Left cardiac atrium (tissue), 4 donors: ENCODE data around the gene IL17D. TPM values are rescaled to one million over a fixed set of nuclear protein-coding genes. Genes with fewer than 3 reads are reported as not detected.
"Not testable (repeated sequence)": the region's sequence is repeated elsewhere in the genome, so short reads cannot be mapped to it uniquely, and the experiment has no call there.

Experiments used
- ATAC-seq, 2 donors: fragments of 200-7000 bp; cut with Tn5 transposase; one replicate each; pipeline ENCODE4 v1.9.1; 2020; ENCODE audit warnings: mild to moderate bottlenecking in 2 of 2, moderate library complexity in 2 of 2
- DNase-seq: peaks from one replicate; pipeline ENCODE4 v3.0.0-alpha.2; 2020
- intact Hi-C, 2 donors: fragments of 100-400 bp; cut with DNase I; formaldehyde crosslinking; loops; one replicate each; pipeline versions ENCODE4 v1.14.1 to v1.15.1; 2022 to 2023
- total RNA-seq, 2 donors: library from RNA; stranded (reverse); fragmentation: NEBNext Ultra II Directional; extraction: Animal tissue kit (Norgen Biotek cat#: 25700); gene quantifications; one replicate each; pipeline ENCODE4 v1.2.1, GENCODE V29; 2021
- donor health status: DM: no; HTN: yes; CAD: no.
- donor health status: DM: no; HTN: yes; CAD: no; lungs with severe emphysema.
- donor health status: DM: yes; HTN: yes; CAD: no.
- donor health status: Dilated cardiomyopathy.

The IL17D gene
- total RNA-seq, 2 donors from 2014 or later, result 1.8 to 3.2 TPM

DNA sequence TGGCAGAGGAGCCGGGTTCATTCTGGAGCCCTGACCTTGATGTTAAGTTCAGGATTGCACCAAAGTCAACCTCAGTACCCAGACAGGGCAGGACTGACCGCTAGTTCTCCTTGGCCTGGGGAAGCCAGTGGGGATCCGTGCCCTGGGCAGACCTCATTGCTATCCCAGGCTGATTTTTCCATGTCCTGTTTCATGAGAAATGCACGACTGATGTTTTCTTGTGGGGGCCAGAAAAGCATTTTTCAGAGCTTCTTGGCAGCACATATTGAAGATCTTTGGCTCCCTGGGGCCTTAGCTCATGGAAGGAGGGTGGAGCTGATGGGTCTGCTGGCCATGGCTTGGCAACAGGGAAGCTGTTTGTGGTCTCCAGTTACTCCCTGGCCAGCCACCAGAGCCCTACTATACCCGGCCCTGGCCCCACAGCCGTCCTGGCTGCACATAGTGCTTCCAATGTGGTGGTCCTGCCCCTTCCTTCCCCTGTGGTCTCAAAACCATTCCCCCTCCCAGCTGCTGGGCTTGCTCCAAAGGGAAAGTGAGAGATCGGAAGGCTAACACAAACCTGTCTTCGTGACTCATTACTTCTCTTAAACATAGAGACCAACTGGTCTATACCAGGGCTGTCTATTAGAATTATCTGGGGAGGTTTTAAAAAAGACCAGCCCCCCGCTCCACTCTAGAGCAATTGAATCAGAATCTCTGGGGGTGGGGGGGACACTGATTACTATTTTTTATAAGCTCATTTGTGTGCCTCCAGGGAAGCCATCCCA, 11.2 kb downstream of the IL17D start:
- intact Hi-C loops, result loop anchor here (5.0 to 10.0 kb wide), 3 partner anchors 113 to 220 kb away; no protein-coding TSS in a partner anchor
- peak; percentile 75 to 76 for ATAC-seq
- peak; percentile 77 for DNase-seq

DNA sequence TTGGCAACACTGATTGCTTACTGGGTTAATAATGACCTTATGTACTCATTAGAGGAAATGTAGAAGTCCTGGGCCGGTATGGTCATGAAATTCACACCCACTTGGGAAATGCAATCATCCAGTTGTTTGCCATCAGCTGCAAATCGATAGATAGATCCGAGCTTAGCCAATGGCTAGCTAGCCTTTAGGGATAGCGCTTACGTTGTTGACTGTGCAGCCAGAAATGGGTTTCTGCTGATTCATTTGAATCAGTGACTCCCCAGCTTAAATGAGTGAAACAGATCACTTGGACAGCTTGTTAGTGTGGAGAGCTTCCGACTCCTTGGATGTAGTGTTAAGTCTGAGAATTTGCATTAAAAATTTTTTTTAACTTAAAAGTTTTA, 11.8 kb downstream of the IL17D start:
- ATAC-seq (no peak), DNase-seq (no peak)
- intact Hi-C loops, result loop anchor here in 1 of 2 donors (10.0 kb wide), 1 partner anchor 221 kb away; no protein-coding TSS in a partner anchor

DNA sequence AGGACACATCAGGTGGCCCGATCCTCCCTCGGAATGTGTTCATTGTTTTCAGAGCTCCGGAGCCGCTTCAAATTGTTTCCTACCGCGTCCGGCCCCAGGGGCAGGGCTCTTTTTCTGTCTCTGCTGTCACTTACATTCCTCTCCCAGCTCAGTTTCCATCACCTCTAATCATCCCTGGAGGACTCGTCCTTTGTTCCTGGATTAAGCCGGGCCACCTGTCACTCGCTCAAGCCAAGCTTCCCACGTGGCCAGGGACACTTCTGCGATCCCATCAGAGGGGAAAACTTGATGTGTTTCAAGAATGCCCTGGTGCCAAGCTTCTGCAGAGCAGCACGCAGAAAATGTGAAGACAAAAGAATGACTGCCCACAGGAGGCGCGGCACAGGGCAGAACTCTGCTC, 13.5 kb downstream of the IL17D start:
- ATAC-seq (no peak), DNase-seq (no peak)
- intact Hi-C loops, result loop anchor here in 1 of 2 donors (10.0 kb wide), 1 partner anchor 222 kb away; no protein-coding TSS in a partner anchor

DNA sequence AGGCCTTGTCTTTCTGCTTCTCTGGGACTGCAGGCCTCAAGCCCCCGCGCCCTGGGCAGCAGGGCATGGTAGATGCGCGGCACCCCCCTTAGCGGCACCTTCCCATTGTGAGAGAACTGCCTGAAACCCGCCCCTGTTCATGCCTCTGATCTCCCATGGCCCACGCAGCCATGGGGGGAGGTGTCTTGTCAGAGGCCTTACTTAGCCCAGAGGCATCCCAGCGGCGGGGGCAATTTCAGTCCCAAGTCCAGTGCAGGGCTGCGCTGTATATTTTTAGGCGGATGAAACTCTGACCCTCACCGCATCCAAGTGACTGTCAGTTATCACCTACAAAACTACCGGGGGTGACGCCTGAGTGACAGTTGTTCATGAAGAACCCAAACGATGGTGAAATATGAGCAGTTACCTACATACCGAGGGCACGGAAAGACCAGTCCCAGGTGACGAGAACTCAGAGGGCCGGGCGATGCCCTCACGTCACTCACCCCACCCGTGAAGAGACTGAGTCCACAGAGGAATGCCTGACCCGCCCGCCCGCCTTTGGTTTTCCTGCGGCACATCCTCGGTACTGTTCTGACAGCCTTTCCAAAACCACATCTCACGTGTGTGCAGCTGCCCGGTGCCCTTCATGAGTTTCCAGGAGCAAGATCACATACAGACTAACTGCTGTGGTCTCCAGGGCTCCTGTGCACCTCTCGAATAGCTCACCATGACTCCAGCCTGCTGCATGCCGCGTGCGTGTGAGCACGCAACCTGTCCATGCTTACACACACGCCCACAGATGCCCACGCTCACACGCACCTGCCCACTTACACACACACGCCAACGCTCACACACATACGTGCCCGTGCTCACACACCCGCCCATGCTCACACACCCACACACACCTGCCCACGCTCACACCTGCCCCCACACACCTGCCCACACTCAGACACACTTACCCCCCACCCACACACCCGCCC, 14.4 kb downstream of the IL17D start:
- DNase-seq, result no peak
- ATAC-seq, result no peak
- intact Hi-C loops, result loop anchor here in 1 of 2 donors (10.0 kb wide), 1 partner anchor 223 kb away; no protein-coding TSS in a partner anchor

DNA sequence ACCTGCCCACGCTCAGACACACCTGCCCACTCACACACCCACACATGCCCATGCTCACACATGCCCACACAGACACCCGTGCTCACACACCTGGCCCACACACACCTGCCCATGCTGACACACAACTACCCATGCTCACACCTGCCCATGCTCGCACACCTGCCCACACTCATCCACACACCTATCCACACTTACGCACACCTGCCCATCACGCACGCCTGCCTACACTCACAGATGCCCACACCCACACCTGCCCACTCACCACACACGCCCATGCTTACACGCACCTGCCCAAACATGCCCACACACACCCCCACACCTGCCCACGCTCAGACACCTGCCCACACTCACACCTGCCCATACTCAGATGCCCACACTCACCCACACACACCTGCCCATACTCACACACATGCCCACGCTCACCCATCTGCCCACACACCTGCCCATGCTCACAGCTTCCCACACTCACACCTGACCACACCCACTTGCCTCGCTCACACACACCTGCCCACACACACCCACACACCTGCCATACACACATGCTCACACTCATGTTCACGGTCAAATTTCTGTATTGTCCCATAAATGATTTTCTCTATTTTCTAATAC, 15.6 kb downstream of the IL17D start:
- ATAC-seq (no peak), DNase-seq (no peak)
- intact Hi-C loops, result loop anchor here in 1 of 2 donors (10.0 kb wide), 1 partner anchor 224 kb away; no protein-coding TSS in a partner anchor

DNA sequence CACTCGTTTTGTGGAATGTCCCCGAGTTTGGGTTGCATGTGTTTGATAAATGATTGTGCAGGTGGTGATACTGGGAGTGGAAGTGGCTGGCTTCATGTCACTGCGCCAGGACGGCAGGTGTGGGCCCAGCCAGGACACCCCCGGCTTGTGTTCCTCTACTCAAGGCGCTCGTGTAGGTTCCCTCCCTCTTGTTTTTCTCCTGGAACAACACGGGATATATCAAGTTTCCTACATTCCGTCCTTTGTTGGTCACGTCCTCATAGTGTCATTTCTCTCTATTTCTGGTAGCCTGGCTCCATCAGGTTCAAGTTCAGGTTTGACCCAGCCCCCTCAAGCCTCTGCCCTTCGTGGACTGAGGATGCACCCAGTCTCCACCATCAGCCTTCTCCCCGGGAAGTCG, 16.3 kb downstream of the IL17D start:
- intact Hi-C loops, result loop anchor here in 1 of 2 donors (10.0 kb wide), 1 partner anchor 225 kb away; no protein-coding TSS in a partner anchor
- no peak for ATAC-seq

DNA sequence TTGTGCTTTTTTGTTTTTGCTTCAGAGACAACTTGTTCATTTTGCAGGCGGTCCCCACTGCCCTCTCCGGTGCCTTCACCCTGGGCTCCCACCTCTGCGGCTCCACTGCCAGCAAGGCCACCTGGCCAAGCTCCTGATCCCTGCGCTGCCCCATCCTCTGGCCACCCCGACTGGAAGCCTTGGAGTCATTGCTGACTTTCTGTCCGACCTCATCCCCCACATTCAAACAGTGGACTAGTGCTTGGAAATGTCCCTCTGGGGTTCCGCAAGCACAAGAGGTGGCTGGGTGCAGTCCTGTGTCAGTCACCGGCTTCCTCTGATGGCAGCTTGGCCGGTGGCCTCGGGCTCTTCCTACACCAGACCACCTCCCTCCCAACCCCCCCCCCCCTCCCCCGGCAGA, 17.0 kb downstream of the IL17D start:
- intact Hi-C loops, result no loop called here
- DNase-seq, result no peak
- no peak for ATAC-seq

More for the DNA sequence above, 16.3 kb downstream of the IL17D start:
- DNase-seq, result no peak

DNA sequence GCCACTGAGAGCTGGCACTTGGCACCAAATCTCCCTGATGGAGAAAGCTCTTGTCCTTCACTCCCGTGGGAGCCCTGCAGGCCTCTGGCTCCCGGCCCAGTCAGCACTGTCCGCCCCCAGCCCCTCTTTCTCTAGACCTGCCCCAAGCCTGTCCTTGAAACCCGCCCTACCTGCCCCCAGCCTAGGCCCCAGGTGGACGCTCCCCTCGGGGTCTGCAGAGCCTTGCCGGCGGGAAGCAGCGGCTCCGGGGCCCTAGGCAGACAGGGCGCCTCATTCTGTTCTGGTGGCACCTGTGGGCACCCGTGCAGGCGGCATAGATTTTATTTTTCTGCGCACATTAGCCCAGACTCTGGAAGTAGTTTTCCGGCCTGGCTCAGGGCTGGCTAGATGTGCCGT, 17.6 kb downstream of the IL17D start:
- ATAC-seq, result no peak
- intact Hi-C loops, result no loop called here
- no peak for DNase-seq

DNA sequence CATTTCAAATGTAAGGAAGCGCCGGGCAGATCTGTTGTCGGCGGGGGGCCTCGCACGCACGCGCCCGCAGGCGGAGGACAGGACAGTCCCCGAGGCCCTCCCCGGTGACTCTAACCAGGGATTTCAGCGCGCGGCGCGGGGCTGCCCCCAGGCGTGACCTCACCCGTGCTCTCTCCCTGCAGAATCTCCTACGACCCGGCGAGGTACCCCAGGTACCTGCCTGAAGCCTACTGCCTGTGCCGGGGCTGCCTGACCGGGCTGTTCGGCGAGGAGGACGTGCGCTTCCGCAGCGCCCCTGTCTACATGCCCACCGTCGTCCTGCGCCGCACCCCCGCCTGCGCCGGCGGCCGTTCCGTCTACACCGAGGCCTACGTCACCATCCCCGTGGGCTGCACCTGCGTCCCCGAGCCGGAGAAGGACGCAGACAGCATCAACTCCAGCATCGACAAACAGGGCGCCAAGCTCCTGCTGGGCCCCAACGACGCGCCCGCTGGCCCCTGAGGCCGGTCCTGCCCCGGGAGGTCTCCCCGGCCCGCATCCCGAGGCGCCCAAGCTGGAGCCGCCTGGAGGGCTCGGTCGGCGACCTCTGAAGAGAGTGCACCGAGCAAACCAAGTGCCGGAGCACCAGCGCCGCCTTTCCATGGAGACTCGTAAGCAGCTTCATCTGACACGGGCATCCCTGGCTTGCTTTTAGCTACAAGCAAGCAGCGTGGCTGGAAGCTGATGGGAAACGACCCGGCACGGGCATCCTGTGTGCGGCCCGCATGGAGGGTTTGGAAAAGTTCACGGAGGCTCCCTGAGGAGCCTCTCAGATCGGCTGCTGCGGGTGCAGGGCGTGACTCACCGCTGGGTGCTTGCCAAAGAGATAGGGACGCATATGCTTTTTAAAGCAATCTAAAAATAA, 18.2 kb downstream of the IL17D start:
- ATAC-seq, result peak; percentile 72 to 81
- peak; percentile 80 for DNase-seq
- intact Hi-C loops, result no loop called here

DNA sequence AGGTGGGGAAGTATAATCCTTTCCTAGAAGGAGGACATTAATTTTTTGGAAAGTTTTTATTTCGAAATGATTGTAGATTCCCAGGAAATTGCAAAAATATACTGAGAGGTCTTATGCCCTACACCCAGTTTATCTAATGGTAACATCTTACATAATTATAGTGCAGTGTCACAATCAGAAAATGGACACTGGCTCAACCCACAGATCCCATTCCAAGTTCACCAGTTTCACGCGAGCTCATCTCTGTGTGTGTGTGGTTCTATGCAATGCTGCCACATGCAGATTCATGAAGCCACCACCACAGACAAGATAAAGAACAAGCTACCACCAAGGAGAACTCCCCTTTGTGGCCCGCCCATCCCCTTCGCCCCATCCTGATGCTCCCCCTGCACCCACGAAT, 24.4 kb downstream of the IL17D start:
- ATAC-seq (no peak), DNase-seq (no peak)
- intact Hi-C loops, result no loop called here

DNA sequence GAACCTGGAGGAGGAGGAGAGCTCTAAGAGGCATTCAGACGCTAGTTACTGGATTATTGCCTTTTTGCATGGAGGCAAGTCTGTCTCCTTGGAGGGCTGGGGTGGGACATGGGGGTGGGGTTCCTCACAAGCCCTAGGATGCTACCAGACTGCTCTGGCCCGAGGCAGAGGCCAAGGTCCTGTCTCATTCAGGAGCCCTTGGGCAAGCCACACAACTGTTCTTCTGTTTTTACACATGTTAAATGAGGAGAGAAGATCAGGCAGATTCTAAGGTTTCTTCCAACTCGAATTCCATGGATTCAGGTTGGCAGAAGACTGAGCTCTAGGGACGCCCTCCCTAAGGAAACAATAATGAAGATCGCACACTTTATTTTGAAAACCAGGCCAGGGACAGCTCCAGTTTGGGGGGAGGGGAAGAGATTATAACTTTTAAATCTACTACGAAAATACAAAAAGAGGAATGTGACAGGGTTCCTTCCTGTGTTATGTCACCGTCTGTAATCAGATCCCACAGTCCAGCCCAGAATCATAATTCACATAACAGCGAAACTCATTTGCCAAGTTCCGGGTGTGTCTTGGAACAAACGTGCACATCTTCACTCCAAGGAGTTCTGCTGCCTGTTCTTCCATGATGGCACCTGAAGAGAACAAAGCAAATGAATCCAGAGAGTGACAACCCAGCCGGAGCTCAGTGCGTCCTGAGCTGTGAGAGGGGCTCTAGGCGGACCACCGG, 25.2 kb downstream of the IL17D start:
- no peak for ATAC-seq
- DNase-seq, result no peak
- intact Hi-C loops, result no loop called here

DNA sequence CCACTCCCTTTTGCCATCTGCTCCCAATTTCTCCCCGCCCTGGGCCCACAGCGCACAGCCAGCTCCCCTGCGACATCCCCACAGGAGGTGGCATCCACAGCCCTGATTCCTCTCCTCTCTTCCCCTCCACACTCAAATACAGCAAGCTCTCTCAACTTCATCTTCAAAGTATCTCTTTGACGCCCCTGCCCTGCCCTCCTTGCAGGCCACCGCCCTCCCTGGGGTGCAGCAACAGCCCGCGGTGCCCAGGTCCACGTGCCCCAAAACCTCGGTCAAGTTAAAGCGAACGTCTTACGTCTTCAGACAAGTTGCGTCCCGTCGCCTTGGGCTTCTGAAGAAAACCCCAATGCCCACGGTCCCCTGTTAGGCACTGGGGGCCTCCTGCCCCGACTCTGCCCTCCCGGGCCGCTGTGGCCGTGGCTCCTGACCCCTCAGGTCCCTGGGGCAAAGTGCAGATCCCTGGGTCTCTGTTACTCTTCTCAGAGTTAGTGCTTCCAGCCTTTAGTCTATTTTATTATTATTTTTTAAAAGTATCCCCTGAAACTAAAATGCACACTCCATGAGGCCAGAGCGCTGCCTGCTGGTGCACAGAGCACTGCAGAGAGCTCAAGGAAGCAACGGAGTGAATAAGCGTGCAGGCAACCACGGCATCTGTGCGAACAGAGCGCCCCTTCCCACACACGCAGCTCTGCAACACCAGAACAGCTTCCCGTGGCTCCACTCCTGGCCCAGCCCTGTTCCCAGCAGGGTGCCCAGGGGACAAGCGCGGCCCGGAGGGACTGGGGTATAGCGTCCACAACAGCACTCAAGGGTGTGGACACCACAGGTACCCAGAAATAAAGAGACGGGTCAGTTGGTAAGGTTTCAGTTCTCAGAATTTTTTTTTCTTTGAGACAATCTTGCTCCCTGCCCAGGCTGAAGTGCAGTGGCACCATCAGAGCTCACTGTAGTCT, 26.4 kb downstream of the IL17D start:
- no peak for ATAC-seq
- DNase-seq, result no peak
- intact Hi-C loops, result no loop called here

DNA sequence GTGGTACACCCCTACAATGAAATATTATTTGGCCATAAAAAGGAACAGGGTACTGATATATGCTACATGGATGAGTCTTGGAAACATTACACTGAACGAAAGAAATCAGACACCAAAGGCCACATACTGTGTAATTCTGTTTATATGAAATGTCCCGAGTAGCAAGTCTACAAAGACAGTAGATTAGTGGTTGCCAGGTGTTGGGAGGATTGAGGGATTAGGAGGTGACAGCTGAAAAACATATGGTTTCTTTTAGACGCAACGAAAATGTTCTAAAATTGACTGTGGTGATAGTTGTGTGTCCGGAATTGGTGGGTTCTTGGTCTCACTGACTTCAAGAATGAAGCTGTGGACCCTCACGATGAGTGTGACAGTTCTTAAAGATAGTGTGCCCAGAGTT, 35.1 kb downstream of the IL17D start:
- ATAC-seq (no peak), DNase-seq (no peak)
- intact Hi-C loops, result no loop called here

DNA sequence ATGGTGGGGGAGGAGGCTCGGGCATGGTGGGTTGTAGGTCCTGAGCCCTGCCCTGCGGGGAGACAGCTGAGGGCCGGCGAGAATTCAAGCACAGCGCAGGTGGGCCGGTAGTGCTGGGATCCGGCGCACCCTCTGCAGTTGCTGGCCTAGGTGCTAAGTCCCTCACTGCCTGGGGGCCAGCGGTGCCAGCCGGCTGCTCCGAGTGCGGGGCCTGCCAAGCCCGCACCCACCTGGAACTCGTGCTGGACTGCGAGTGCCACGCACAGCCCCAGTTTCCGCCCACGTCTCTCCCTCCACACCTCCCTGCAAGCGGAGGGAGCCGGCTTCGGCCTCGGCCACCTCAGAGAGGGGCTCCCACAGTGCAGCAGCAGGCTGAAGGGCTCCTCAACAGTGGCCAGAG, 36.5 kb downstream of the IL17D start:
- intact Hi-C loops, result no loop called here
- ATAC-seq, result no peak

DNA sequence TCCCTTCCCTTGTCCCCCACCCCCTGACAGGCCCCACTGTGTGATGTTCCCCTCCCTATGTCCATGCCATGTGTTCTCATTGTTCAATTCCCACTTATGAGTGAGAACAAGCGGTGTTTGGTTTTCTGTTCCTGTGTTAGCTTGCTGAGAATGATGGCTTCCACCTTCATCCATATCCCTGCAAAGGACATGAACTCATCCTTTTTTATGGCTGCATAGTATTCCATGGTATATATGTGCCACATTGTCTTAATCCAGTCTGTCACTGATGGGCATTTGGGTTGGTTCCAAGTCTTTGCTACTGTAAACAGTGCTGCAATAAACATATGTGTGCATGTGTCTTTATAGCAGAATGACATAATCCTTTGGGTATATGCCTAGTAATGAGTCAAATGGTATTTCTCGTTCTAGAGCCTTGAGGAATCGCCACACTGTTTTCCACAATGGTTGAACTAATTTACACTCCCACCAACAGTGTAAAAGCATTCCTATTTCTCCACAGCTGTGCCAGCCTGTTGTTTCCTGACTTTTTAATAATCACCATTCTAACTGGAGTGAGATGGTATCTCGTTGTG, 40.4 kb downstream of the IL17D start:
- ATAC-seq, DNase-seq, intact Hi-C loops: not testable (repeated sequence)

More for the DNA sequence above, 36.5 kb downstream of the IL17D start:
- no peak for DNase-seq

DNA sequence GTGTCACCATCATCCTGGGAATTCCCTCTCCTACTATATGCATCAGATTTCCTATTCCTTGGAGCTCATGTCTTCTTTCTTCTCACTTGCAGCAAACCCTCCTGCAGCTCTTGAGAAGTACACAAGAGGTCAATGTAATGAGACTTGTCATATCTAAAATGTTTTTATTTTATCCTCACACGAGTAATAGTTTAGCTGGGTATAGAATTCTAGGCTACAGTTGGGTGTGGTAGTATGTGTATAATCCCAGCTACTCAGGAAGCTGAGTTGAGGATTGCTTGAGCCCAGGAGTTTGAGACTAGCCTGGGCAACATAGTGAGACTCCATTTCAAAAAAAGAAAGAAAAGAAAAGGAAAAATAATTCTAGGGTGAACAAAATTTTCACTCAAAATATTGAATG, 45.9 kb downstream of the IL17D start:
- intact Hi-C loops, result no loop called here
- ATAC-seq (no peak), DNase-seq (no peak)
